ENCODE measurements around the gene ENTREP1.
A peak's percentile ranks its signal among the peaks of the same experiment; 100 is the strongest.

The ENTREP1 gene

GRCh38 chr9:69421908-69422801 is 97.1 kb downstream of the ENTREP1 start:
- no peak overlapping the region for H3K23ac ChIP-seq (ENCODE audit: low read depth, low read length, poor library complexity)
- peaks cover 0 to 9% of the 10 kb centered on the region in 2 donors for H3K4me1 ChIP-seq (ENCODE audit: control insufficient read depth in 2 of 2, insufficient read depth in 1 of 2, low read depth in 1 of 2, low read length in 2 of 2)
- no peak overlapping the region for H2BK120ac ChIP-seq (ENCODE audit: low read depth, low read length)
- no peak overlapping the region for H3K4ac ChIP-seq (ENCODE audit: low read length)
- H3K14ac ChIP-seq (ENCODE audit: low read length) = no peak overlapping the region
- no peaks in the 10 kb centered on the region for H3K27me3 ChIP-seq (ENCODE audit: control insufficient read depth in 3 of 3, insufficient read depth in 3 of 3, low read depth in 1 of 3, low read length in 3 of 3)
- H3K9ac ChIP-seq (ENCODE audit: low read depth, low read length, poor library complexity) = no peak overlapping the region
- peak overlapping the region; percentile 6 for H3K18ac ChIP-seq (ENCODE audit: low read length)
- no peak overlapping the region for H3K4me3 ChIP-seq (ENCODE audit: low read length in 2 of 2)
- H2BK5ac ChIP-seq (ENCODE audit: low read length) = no peak overlapping the region
- peaks cover 0 to 7% of the 10 kb centered on the region in 2 donors for H3K9me3 ChIP-seq (replicated peaks in 1 of 2; ENCODE audit: control insufficient read depth in 2 of 2, insufficient read depth in 1 of 2, low read depth in 1 of 2, low read length in 2 of 2)
- H2AFZ ChIP-seq (ENCODE audit: low read length) = no peak overlapping the region
- H3K4me2 ChIP-seq (ENCODE audit: insufficient read depth, low read length, poor library complexity, severe bottlenecking) = no peak overlapping the region
- no peak overlapping the region for H2BK15ac ChIP-seq (ENCODE audit: low read length)
- H4K8ac ChIP-seq (ENCODE audit: low read depth, low read length) = no peak overlapping the region
- WGBS, 2 donors (ENCODE audit: extremely low coverage in 2 of 2, insufficient read length in 2 of 2, insufficient replicate concordance in 1 of 2) = no CpG with 5 or more reads among the region's 16 CpGs
- no peaks in the 10 kb centered on the region for H3K79me1 ChIP-seq (ENCODE audit: low read depth, low read length)
- H4K91ac ChIP-seq (ENCODE audit: low read depth, low read length, poor library complexity) = no peak overlapping the region
- DNase-seq (ENCODE audit: low spot score) = peak; percentile 78
- no peaks in the 10 kb centered on the region for H3K36me3 ChIP-seq (replicated peaks in 1 of 2; ENCODE audit: control insufficient read depth in 2 of 2, insufficient read depth in 2 of 2, low read length in 2 of 2)
- H3K27ac ChIP-seq (replicated peaks; ENCODE audit: low read length) = no peak overlapping the region
- no peak overlapping the region for H2AK5ac ChIP-seq (ENCODE audit: low read depth, low read length)
- H2BK12ac ChIP-seq (ENCODE audit: low read length) = peak overlapping the region; percentile 25

- Histone ChIP-seq H4K91ac (ENCODE audit: low read depth, low read length, poor library complexity) (peak overlapping the region; percentile 5), H3K4ac (ENCODE audit: low read length) (no peak overlapping the region), H4K8ac (ENCODE audit: low read depth, low read length) (no peak overlapping the region), H3K36me3 (replicated peaks in 1 of 2; ENCODE audit: control insufficient read depth in 2 of 2, insufficient read depth in 2 of 2, low read length in 2 of 2) (no peaks in the 10 kb centered on the region), H3K9me3 (replicated peaks in 1 of 2; ENCODE audit: control insufficient read depth in 2 of 2, insufficient read depth in 1 of 2, low read depth in 1 of 2, low read length in 2 of 2) (peaks cover 0 to 7% of the 10 kb centered on the region in 2 donors), H2BK120ac (ENCODE audit: low read depth, low read length) (peak overlapping the region; percentile 17), H3K23ac (ENCODE audit: low read depth, low read length, poor library complexity) (peak overlapping the region; percentile 37), H2BK12ac (ENCODE audit: low read length) (peak overlapping the region; percentile 82), H3K18ac (ENCODE audit: low read length) (peak overlapping the region; percentile 66), H2AK5ac (ENCODE audit: low read depth, low read length) (peak overlapping the region; percentile 95), H3K79me1 (ENCODE audit: low read depth, low read length) (no peaks in the 10 kb centered on the region), H3K27me3 (ENCODE audit: control insufficient read depth in 3 of 3, insufficient read depth in 3 of 3, low read depth in 1 of 3, low read length in 3 of 3) (peaks cover 0 to 2% (median 0%) of the 10 kb centered on the region in 3 experiments), H2BK15ac (ENCODE audit: low read length) (peak overlapping the region; percentile 98), H3K4me1 (ENCODE audit: control insufficient read depth in 2 of 2, insufficient read depth in 1 of 2, low read depth in 1 of 2, low read length in 2 of 2) (peaks cover 0 to 11% of the 10 kb centered on the region in 2 donors), H2BK5ac (ENCODE audit: low read length) (no peak overlapping the region), H3K4me3 (ENCODE audit: low read length in 2 of 2) (no peak overlapping the region), H3K9ac (ENCODE audit: low read depth, low read length, poor library complexity) (no peak overlapping the region), H3K14ac (ENCODE audit: low read length) (no peak overlapping the region), H2AFZ (ENCODE audit: low read length) (no peak overlapping the region), H3K27ac (replicated peaks; ENCODE audit: low read length) (no peak overlapping the region), H3K4me2 (ENCODE audit: insufficient read depth, low read length, poor library complexity, severe bottlenecking) (no peak overlapping the region)
- whole genome bisulfite sequencing, 2 donors (ENCODE audit: extremely low coverage in 2 of 2, insufficient read length in 2 of 2, insufficient replicate concordance in 1 of 2) = no CpG with 5 or more reads among the region's 17 CpGs
- no peak for DNase-seq (ENCODE audit: low spot score)
These were observed 100.3 kb downstream of the ENTREP1 start for GRCh38 chr9:69425136-69425801.

GRCh38 chr9:69427286-69427685 is 102.3 kb downstream of the ENTREP1 start:
- Histone ChIP-seq H3K79me1 (ENCODE audit: low read depth, low read length) (no peaks in the 10 kb centered on the region), H2AK5ac (ENCODE audit: low read depth, low read length) (no peak overlapping the region), H3K27me3 (ENCODE audit: control insufficient read depth in 3 of 3, insufficient read depth in 3 of 3, low read depth in 1 of 3, low read length in 3 of 3) (peaks cover 0 to 2% (median 0%) of the 10 kb centered on the region in 3 experiments)

More at GRCh38 chr9:69427286-69427685, 102.3 kb downstream of the ENTREP1 start:
- H3K9me3 ChIP-seq (replicated peaks in 1 of 2; ENCODE audit: control insufficient read depth in 2 of 2, insufficient read depth in 1 of 2, low read depth in 1 of 2, low read length in 2 of 2) = peaks cover 4 to 7% of the 10 kb centered on the region in 2 donors
- no peak for DNase-seq (ENCODE audit: low spot score)
- no CpG with 5 or more reads among the region's 4 CpGs for WGBS, 2 donors (ENCODE audit: extremely low coverage in 2 of 2, insufficient read length in 2 of 2, insufficient replicate concordance in 1 of 2)
- no peak overlapping the region for H3K27ac ChIP-seq (replicated peaks; ENCODE audit: low read length)
- no peak overlapping the region for H2BK5ac ChIP-seq (ENCODE audit: low read length)
- no peaks in the 10 kb centered on the region for H3K36me3 ChIP-seq (replicated peaks in 1 of 2; ENCODE audit: control insufficient read depth in 2 of 2, insufficient read depth in 2 of 2, low read length in 2 of 2)
- H3K9ac ChIP-seq (ENCODE audit: low read depth, low read length, poor library complexity) = no peak overlapping the region
- H3K4me2 ChIP-seq (ENCODE audit: insufficient read depth, low read length, poor library complexity, severe bottlenecking) = no peak overlapping the region
- H3K4me3 ChIP-seq (ENCODE audit: low read length in 2 of 2) = no peak overlapping the region
- no peak overlapping the region for H3K14ac ChIP-seq (ENCODE audit: low read length)
- H2BK120ac ChIP-seq (ENCODE audit: low read depth, low read length) = no peak overlapping the region
- H2BK12ac ChIP-seq (ENCODE audit: low read length) = no peak overlapping the region
- peaks cover 0 to 15% of the 10 kb centered on the region in 2 donors for H3K4me1 ChIP-seq (ENCODE audit: control insufficient read depth in 2 of 2, insufficient read depth in 1 of 2, low read depth in 1 of 2, low read length in 2 of 2)
- H3K23ac ChIP-seq (ENCODE audit: low read depth, low read length, poor library complexity) = no peak overlapping the region
- H2AFZ ChIP-seq (ENCODE audit: low read length) = no peak overlapping the region
- H3K18ac ChIP-seq (ENCODE audit: low read length) = no peak overlapping the region
- no peak overlapping the region for H3K4ac ChIP-seq (ENCODE audit: low read length)
- no peak overlapping the region for H4K8ac ChIP-seq (ENCODE audit: low read depth, low read length)
- no peak overlapping the region for H4K91ac ChIP-seq (ENCODE audit: low read depth, low read length, poor library complexity)
- no peak overlapping the region for H2BK15ac ChIP-seq (ENCODE audit: low read length)
